SK-N-SH (cell line): ENCODE measurements around the gene COL1A2.

Experiments
- CTCF ChIP-seq: fragments of 200-600 bp; sonication (generic); IDR thresholded peaks from 2 replicates; pipeline ENCODE4 v1.6.1; 2017; ENCODE audit warnings: antibody characterized with exemption, mild to moderate bottlenecking, moderate library complexity
- ELF1 ChIP-seq: IDR thresholded peaks from 2 replicates; pipeline ENCODE4 v1.4.0; 2012
- EP300 ChIP-seq, 2 experiments: IDR thresholded peaks; 2 replicates each; pipeline versions ENCODE4 v1.4.0 to v1.6.1; 2012; ENCODE audit warnings: borderline replicate concordance in 1 of 2, low read depth in 1 of 2, low read length in 1 of 2
- MAX ChIP-seq: IDR thresholded peaks from 2 replicates; pipeline ENCODE4 v1.4.0; 2012; ENCODE audit warnings: low read depth
- MXI1 ChIP-seq: IDR thresholded peaks from 2 replicates; pipeline ENCODE4 v1.6.1; 2012; ENCODE audit warnings: mild to moderate bottlenecking, low read depth, low read length, improper control_type of control experiment
- SMC3 ChIP-seq: IDR thresholded peaks from 2 replicates; pipeline ENCODE4 v1.6.1; 2012; ENCODE audit warnings: low read depth, low read length, improper control_type of control experiment
- TAF1 ChIP-seq: IDR thresholded peaks from 2 replicates; pipeline ENCODE4 v1.6.1; 2012; ENCODE audit warnings: low read depth, mild to moderate bottlenecking, low read length, moderate library complexity, borderline replicate concordance
- TEAD4 ChIP-seq: IDR thresholded peaks from 2 replicates; pipeline ENCODE4 v1.4.0; 2012; ENCODE audit warnings: mild to moderate bottlenecking, borderline replicate concordance; ENCODE audit not compliant: insufficient read depth

- no peak for TF ChIP-seq EP300 (IDR thresholded peaks at IDR 0.05; ENCODE audit: borderline replicate concordance in 1 of 2, low read depth in 1 of 2, low read length in 1 of 2)
- no peak for TF ChIP-seq ELF1
- no peak for TF ChIP-seq CTCF
- TF ChIP-seq TEAD4: no peak
- no peak for TF ChIP-seq MAX
- no peak for TF ChIP-seq MXI1
- TF ChIP-seq TAF1: no peak
- TF ChIP-seq SMC3: no peak
These were observed 38.5 kb downstream of the COL1A2 start for GRCh38 chr7:94433224-94433623.
